ENCODE measurements around the gene ARID3A.

DNA sequence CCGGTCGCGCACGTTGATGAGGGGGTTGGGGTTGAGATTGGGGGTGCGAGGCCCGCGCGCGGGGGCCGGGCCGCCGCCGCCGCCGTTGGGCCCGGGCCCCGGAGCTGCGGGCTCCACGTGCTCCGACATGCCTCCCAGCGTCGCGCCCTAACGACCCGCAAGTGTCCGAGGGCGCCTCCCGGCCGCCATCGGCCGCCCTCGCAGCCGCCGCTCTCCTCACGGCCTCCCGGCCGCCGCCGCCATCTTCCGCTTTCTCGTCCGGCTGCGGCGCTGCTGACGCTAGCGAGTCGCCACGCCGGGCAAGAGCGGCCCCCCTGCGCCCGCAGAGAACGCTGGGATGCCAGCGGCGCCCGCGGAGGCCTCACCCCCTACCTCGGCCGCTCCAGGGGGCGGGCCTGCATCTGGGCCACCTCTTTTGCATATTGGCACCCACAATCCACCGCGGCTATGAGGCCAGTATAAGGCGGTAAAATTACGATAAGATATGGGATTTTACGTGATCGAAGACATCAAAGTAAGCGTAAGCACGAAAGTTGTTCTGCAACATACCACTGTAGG is 95.1 kb downstream of the ARID3A start, which contains the start of gene TMEM259:
- TF ChIP-seq, protein P1, sequence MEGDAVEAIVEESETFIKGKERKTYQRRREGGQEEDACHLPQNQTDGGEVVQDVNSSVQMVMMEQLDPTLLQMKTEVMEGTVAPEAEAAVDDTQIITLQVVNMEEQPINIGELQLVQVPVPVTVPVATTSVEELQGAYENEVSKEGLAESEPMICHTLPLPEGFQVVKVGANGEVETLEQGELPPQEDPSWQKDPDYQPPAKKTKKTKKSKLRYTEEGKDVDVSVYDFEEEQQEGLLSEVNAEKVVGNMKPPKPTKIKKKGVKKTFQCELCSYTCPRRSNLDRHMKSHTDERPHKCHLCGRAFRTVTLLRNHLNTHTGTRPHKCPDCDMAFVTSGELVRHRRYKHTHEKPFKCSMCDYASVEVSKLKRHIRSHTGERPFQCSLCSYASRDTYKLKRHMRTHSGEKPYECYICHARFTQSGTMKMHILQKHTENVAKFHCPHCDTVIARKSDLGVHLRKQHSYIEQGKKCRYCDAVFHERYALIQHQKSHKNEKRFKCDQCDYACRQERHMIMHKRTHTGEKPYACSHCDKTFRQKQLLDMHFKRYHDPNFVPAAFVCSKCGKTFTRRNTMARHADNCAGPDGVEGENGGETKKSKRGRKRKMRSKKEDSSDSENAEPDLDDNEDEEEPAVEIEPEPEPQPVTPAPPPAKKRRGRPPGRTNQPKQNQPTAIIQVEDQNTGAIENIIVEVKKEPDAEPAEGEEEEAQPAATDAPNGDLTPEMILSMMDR (IDR thresholded peaks at IDR 0.05): no peak
- TF ChIP-seq EP300 (IDR thresholded peaks at IDR 0.05): no peak
- TF ChIP-seq POLR2A (IDR thresholded peaks at IDR 0.05): peak; percentile 42
